ENCODE results near the gene FRMPD4.
A peak's percentile ranks its signal among the peaks of the same experiment; 100 is the strongest.

FRMPD4 gene

DNA sequence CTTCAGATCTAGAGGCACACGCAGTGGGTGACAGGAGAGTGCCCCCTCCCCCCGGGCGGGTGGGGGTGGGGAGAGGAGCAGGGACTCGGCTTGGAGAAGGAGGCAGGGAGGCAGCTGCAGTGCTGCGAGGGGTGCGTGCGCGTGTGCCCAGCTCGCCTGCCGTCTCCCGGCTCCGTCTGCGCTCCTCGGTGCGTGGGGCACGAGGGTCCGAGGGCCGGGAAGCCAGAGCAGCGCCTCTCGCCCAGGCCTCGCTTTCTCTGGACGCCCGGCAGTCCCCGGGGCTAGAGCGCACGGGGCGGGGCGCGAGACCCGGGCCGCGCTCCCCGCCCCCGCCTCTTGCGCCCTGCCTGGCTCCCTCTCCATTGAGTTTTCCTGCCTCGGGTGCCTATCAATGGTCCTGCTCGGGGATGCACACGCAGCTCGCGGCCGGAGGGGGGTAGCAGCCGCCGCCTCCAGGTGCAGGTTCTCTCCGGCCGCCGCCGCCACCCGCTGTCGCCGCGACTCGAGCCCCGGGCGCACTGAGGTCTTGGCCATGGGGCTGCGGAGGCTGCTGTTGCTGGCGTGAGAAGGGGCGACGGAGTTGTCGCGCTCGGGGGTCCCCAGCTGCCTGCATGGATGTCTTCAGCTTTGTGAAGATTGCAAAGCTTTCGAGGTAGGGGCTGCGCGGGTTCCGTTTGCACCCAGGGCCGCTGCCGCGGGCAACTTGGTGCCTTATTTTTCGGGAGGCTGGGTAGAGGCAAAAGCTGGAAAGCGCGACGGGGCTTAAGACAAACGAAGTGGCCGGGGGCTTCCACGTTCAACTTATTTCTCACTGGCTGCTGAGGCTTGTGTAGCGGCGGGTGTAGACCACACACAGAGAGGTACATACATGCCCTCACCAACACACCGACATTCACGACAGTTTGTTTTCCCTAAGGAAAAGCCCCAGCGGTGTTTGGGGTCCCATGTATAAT is at the start of gene FRMPD4:
Gene FRMPD4 (plus strand): TSS at position 113 of the 953 bp plus-strand sequence. CDS start 499 bp downstream, at position 612.
- no peaks in the 10 kb centered on the region for H3K4me1 Mint-ChIP-seq
- DNase-seq (no peak), ATAC-seq (no peak)
- H3K27me3 Mint-ChIP-seq = peaks cover 38% of the 10 kb centered on the region
- H3K9me3 Mint-ChIP-seq = no peaks in the 10 kb centered on the region
- H3K4me3 Mint-ChIP-seq = peak within 1 kb of the TSS in 1 of 2 donors; percentile 61
- H3K27ac Mint-ChIP-seq = no peak within 1 kb of the TSS

DNA sequence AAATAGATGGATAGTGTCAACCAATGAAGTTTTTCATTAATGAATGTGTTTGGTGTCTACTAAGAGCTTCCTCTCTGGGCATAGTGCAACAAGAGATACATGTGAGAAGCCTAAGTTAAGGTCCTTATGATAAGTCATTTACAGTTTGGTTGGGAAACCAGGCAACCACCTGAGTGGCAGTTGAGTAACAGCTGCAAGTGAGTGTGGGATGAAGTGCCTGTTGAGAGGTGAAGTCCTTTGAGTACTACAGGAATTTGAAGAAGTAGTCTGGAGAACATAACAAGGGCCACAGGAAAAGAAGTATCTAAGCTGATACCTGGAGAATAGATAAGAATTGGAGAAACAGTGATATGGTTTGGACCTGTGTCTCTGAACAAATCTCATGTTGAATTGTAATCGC is 48.5 kb upstream of the FRMPD4 start:
- Mint-ChIP-seq H3K4me3 (no peak overlapping the region), H3K27me3 (no peaks in the 10 kb centered on the region), H3K4me1 (no peaks in the 10 kb centered on the region), H3K9me3 (no peaks in the 10 kb centered on the region), H3K27ac (no peak overlapping the region)
- DNase-seq (no peak), ATAC-seq (no peak)

- H3K4me1 Mint-ChIP-seq = no peaks in the 10 kb centered on the region
- no peaks in the 10 kb centered on the region for H3K9me3 Mint-ChIP-seq
- H3K4me3 Mint-ChIP-seq = no peak overlapping the region
- H3K27ac Mint-ChIP-seq = no peak overlapping the region
- no peaks in the 10 kb centered on the region for H3K27me3 Mint-ChIP-seq
- no peak for ATAC-seq
- no peak for DNase-seq
These were observed 25.0 kb upstream of the FRMPD4 start for GRCh38 chrX:12113321-12113720.

GRCh38 chrX:12115377-12115776 is 22.9 kb upstream of the FRMPD4 start:
- ATAC-seq = no peak
- Mint-ChIP-seq H3K27ac (no peak overlapping the region), H3K4me3 (no peak overlapping the region), H3K9me3 (no peaks in the 10 kb centered on the region), H3K27me3 (no peaks in the 10 kb centered on the region), H3K4me1 (no peaks in the 10 kb centered on the region)
- DNase-seq = no peak

DNA sequence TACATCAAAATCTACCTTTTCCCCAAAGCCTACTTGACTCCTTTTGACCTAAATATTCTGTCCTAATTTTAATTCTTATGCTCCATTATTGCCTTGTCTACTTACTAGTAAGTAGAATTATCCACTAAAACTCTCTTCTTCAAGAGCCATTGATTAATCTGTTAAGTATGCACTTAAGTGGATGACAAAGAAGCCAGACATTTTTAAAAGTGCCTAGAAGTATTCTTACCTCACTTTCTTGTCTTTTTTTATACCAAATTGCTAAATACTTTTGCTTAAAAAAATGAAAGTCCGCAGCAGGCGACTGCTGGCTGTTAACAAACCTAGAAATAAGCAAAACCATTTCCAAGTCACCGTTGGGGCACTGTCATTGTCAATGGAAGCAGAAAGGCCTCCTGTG is 20.1 kb upstream of the FRMPD4 start:
- DNase-seq = no peak
- H3K4me1 Mint-ChIP-seq = no peaks in the 10 kb centered on the region
- no peak overlapping the region for H3K27ac Mint-ChIP-seq
- ATAC-seq = no peak
- H3K9me3 Mint-ChIP-seq = no peaks in the 10 kb centered on the region
- no peak overlapping the region for H3K4me3 Mint-ChIP-seq
- no peaks in the 10 kb centered on the region for H3K27me3 Mint-ChIP-seq

GRCh38 chrX:12128017-12128416 is 10.3 kb upstream of the FRMPD4 start:
- no peaks in the 10 kb centered on the region for H3K4me1 Mint-ChIP-seq
- no peak overlapping the region for H3K4me3 Mint-ChIP-seq

GRCh38 chrX:12137951-12138360 is 317 bp upstream of the FRMPD4 start:
- no peak for ATAC-seq
- no peaks in the 10 kb centered on the region for H3K9me3 Mint-ChIP-seq
- no peak for DNase-seq
- peaks cover 38% of the 10 kb centered on the region for H3K27me3 Mint-ChIP-seq
- no peaks in the 10 kb centered on the region for H3K4me1 Mint-ChIP-seq
- H3K27ac Mint-ChIP-seq = no peak overlapping the region
- H3K4me3 Mint-ChIP-seq = peak overlapping the region in 1 of 2 donors; percentile 61

More at GRCh38 chrX:12128017-12128416, 10.3 kb upstream of the FRMPD4 start:
- Mint-ChIP-seq H3K27ac (no peak overlapping the region), H3K9me3 (peaks cover 3 to 8% of the 10 kb centered on the region in 2 donors), H3K27me3 (no peaks in the 10 kb centered on the region)
- ATAC-seq (no peak), DNase-seq (no peak)

DNA sequence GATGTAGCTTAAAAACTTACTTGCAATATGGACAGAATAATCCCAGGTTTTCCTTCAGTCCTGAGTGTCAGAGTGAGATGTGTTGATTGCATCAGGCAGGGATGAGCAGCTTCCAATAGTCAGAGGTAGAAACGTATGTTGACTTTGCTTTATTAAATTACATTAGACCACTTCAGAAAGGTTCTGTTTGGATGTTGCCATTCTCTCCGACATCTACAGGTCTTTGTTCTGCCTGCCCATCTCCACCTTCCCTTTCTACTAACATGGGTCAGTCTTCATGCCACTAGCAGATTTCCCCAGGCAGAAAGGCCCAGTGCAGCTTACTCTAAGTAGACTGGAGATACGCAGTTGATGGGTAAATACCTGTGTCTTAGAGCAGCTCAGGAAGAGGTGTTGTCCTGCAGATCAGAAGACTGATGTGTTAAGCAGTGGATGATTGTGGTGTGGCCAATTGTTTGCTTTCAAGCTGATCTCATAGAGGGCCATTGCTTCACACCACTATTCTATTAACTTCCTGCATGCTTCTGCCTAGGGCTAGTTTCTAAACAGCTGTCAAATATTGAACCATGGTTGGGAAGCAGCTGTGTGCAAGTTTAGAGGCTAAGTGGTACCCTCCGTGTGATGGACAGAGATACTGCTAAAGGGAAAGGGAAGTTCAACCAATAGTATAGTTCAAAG is 1.8 kb downstream of the FRMPD4 start:
- no peaks in the 10 kb centered on the region for H3K9me3 Mint-ChIP-seq
- peaks cover 38% of the 10 kb centered on the region for H3K27me3 Mint-ChIP-seq
- DNase-seq (no peak), ATAC-seq (no peak)
- H3K4me1 Mint-ChIP-seq = no peaks in the 10 kb centered on the region
- H3K4me3 Mint-ChIP-seq = no peak overlapping the region
- no peak overlapping the region for H3K27ac Mint-ChIP-seq

GRCh38 chrX:12141511-12141910 is 3.2 kb downstream of the FRMPD4 start:
- H3K4me1 Mint-ChIP-seq = no peaks in the 10 kb centered on the region
- peaks cover 26% of the 10 kb centered on the region for H3K27me3 Mint-ChIP-seq
- no peak overlapping the region for H3K27ac Mint-ChIP-seq
- no peak overlapping the region for H3K4me3 Mint-ChIP-seq
- no peak for DNase-seq
- no peaks in the 10 kb centered on the region for H3K9me3 Mint-ChIP-seq
- ATAC-seq = no peak

- no peaks in the 10 kb centered on the region for H3K9me3 Mint-ChIP-seq
- DNase-seq (no peak), ATAC-seq (no peak)
- H3K27ac Mint-ChIP-seq = no peak overlapping the region
- peaks cover 14% of the 10 kb centered on the region for H3K27me3 Mint-ChIP-seq
- H3K4me1 Mint-ChIP-seq = no peaks in the 10 kb centered on the region
- H3K4me3 Mint-ChIP-seq = no peak overlapping the region
These were observed 4.4 kb downstream of the FRMPD4 start for GRCh38 chrX:12142661-12143060.

DNA sequence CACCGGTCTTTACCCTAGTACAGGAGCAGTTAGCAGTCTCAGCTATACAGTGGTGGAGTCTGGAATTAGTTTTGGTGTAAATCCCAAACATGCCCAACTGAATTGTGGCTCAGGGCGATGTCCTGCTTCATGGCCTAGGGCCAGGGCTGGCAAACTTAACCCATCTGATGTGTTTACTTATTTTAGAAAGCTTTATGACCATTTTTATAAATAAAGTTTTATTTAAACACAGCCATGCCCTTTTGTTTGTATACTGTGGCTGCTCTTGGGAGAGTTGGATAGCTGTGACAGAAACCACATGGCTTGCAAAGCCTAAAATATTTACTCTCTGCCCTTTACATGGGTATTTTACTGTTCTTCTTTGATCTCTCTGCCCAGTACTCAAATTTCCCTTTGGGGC is 7.1 kb downstream of the FRMPD4 start:
- no peaks in the 10 kb centered on the region for H3K27me3 Mint-ChIP-seq
- DNase-seq (no peak), ATAC-seq (no peak)
- no peaks in the 10 kb centered on the region for H3K9me3 Mint-ChIP-seq
- no peak overlapping the region for H3K4me3 Mint-ChIP-seq
- H3K4me1 Mint-ChIP-seq = no peaks in the 10 kb centered on the region
- no peak overlapping the region for H3K27ac Mint-ChIP-seq

DNA sequence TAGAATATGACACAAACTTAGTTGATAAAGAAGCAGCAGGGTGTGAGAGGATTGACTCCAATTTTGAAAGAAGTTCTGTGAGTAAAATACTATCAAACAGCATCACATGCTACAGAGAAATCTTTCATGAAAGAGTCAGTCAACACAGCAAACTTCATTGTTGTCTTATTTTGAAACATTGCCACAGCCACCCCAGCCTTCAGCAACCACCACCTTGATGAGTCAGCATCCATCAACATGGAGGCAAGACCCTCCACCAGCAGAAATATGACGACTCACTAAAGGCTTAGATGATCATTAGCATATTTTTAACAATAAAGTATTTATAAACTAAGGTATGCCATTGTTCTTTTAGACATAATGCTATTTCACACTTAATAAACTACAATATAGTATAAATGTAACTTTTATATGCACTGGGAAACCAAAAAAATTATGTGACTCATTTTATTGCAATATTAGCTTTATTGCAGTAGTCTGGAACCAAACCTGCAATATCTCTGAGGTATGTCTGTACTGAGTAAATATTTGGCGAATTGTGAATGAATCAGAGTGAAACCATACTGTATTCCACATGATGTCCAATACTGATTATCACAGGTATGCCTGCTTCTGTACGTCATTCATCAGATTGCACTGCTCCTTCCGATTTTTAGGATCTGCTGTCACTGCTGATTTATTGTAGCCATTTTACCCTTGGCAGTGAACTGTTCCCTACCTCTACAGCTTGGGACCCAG is 11.6 kb downstream of the FRMPD4 start:
- no peaks in the 10 kb centered on the region for H3K27me3 Mint-ChIP-seq
- H3K4me1 Mint-ChIP-seq = no peaks in the 10 kb centered on the region
- ATAC-seq = no peak
- no peak overlapping the region for H3K4me3 Mint-ChIP-seq
- no peaks in the 10 kb centered on the region for H3K9me3 Mint-ChIP-seq
- no peak for DNase-seq
- H3K27ac Mint-ChIP-seq = no peak overlapping the region

- no peaks in the 10 kb centered on the region for H3K27me3 Mint-ChIP-seq
- H3K4me3 Mint-ChIP-seq = no peak overlapping the region
- no peaks in the 10 kb centered on the region for H3K9me3 Mint-ChIP-seq
- no peak for ATAC-seq
- no peak for DNase-seq
- H3K4me1 Mint-ChIP-seq = no peaks in the 10 kb centered on the region
- H3K27ac Mint-ChIP-seq = no peak overlapping the region
These were observed 15.0 kb downstream of the FRMPD4 start for GRCh38 chrX:12153317-12153716.

DNA sequence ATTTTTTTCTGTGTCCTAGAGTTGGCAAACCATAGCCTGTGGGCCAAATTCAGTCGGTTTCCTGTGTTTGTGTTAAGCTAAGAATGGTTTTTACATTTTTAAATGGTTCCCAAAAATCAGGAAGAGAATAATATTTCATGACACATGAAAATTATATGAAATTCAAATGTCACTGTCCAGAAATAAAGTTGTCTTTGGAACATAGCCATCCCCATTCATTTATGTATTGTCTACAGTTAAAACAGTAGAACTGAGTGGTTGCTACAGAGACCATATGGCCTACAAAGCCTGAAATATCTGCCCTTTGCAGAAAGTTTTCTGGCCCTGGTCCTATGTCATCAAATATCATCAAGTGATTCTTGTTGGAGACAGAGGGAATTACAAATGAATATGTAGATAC is 15.5 kb downstream of the FRMPD4 start:
- Mint-ChIP-seq H3K4me3 (no peak overlapping the region), H3K9me3 (no peaks in the 10 kb centered on the region), H3K4me1 (no peaks in the 10 kb centered on the region), H3K27me3 (no peaks in the 10 kb centered on the region), H3K27ac (no peak overlapping the region)
- ATAC-seq (no peak), DNase-seq (no peak)

GRCh38 chrX:12159799-12160198 is 21.5 kb downstream of the FRMPD4 start:
- Mint-ChIP-seq H3K4me1 (no peaks in the 10 kb centered on the region), H3K27ac (peak overlapping the region in 1 of 2 donors; percentile 61), H3K9me3 (no peaks in the 10 kb centered on the region), H3K27me3 (no peaks in the 10 kb centered on the region), H3K4me3 (no peak overlapping the region)
- ATAC-seq = no peak
- DNase-seq = no peak

DNA sequence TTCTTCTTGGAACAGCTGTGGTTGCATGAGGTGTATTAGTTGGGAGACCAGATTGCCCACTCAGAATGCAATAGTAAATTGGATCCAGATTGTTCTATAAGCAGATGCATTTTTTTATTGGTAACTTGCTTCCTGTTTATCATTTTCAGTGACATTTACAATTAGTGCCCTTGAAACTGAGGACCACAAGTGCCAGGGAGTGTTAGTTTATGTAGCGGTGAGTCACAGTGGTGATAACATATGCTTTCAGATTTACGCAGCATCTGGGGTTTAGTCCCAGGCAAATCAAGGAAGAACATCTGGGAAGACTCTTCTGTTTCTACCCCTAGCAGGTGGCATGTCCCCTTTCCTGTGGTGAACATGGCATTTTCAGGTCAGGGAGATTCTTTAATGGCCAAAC is 24.1 kb downstream of the FRMPD4 start:
- H3K27me3 Mint-ChIP-seq = no peaks in the 10 kb centered on the region
- DNase-seq (no peak), ATAC-seq (no peak)
- H3K27ac Mint-ChIP-seq = no peak overlapping the region
- no peaks in the 10 kb centered on the region for H3K9me3 Mint-ChIP-seq
- H3K4me1 Mint-ChIP-seq = no peaks in the 10 kb centered on the region
- H3K4me3 Mint-ChIP-seq = no peak overlapping the region
